ENCODE measurements around the gene FOXK2. TPM values are rescaled to one million over a fixed set of nuclear protein-coding genes. Genes with fewer than 3 reads are reported as not detected.

FOXK2 gene
- total RNA-seq, 2 experiments from 2014 or later: 32.5 to 33.7 TPM

- H3K27me3 Mint-ChIP-seq: no peaks in the 10 kb centered on the region
- peaks cover 84% of the 10 kb centered on the region for H3K36me3 ChIP-seq (ENCODE audit: insufficient read depth, low read length)
- no peak overlapping the region for H3K27ac ChIP-seq (ENCODE audit: low read depth in 1 of 2, low read length in 2 of 2)
- H3K27ac Mint-ChIP-seq: no peak overlapping the region
- H3K36me3 Mint-ChIP-seq (ENCODE audit: low read depth): peaks cover 69% of the 10 kb centered on the region
- no peaks in the 10 kb centered on the region for H3K4me1 Mint-ChIP-seq (ENCODE audit: low read depth)
- H3K4me1 ChIP-seq (ENCODE audit: insufficient read depth, low read length): peaks cover 4% of the 10 kb centered on the region
- ChIA-PET CTCF (interaction anchor here (1.2 kb wide), 1 partner anchor 71 kb away, joined by 4 read pairs; no protein-coding TSS in a partner anchor), POLR2A (interaction anchor here (1.2 kb wide), 1 partner anchor 39 kb away, joined by 4 read pairs; the partner anchor contains the start of gene FOXK2)
- no peak for DNase-seq
- TF ChIP-seq CTCF (IDR thresholded peaks at IDR 0.05): no peak
- H3K9me3 Mint-ChIP-seq: no peaks in the 10 kb centered on the region
- H3K4me3 ChIP-seq (ENCODE audit: low read length): no peak overlapping the region
- no peak for ATAC-seq (ENCODE audit: poor library complexity)
- no peaks in the 10 kb centered on the region for H3K27me3 ChIP-seq (ENCODE audit: control insufficient read depth in 1 of 2, insufficient read depth in 2 of 2, low read length in 2 of 2)
- intact Hi-C loops (cut with DNase I, micrococcal nuclease): no loop called here
- H3K4me3 Mint-ChIP-seq: no peak overlapping the region
- no peaks in the 10 kb centered on the region for H3K9me3 ChIP-seq (ENCODE audit: control insufficient read depth in 1 of 2, insufficient read depth in 1 of 2, low read length in 2 of 2)
Observed at GRCh38 chr17:82480318-82480717, 39.2 kb upstream of the FOXK2 start.

GRCh38 chr17:82483204-82483660 is 36.3 kb upstream of the FOXK2 start:
- no peak for TF ChIP-seq CTCF (IDR thresholded peaks at IDR 0.05)

GRCh38 chr17:82483836-82484235 is 35.7 kb upstream of the FOXK2 start:
- Mint-ChIP-seq H3K27ac (no peak overlapping the region), H3K27me3 (no peaks in the 10 kb centered on the region), H3K36me3 (ENCODE audit: low read depth) (peaks cover 81% of the 10 kb centered on the region), H3K9me3 (no peaks in the 10 kb centered on the region), H3K4me3 (no peak overlapping the region), H3K4me1 (ENCODE audit: low read depth) (peaks cover 10% of the 10 kb centered on the region)
- Histone ChIP-seq H3K4me3 (ENCODE audit: low read length) (no peak overlapping the region), H3K36me3 (ENCODE audit: insufficient read depth, low read length) (peaks cover 86% of the 10 kb centered on the region), H3K4me1 (ENCODE audit: insufficient read depth, low read length) (peaks cover 18% of the 10 kb centered on the region), H3K27ac (ENCODE audit: low read depth in 1 of 2, low read length in 2 of 2) (no peak overlapping the region), H3K9me3 (ENCODE audit: control insufficient read depth in 1 of 2, insufficient read depth in 1 of 2, low read length in 2 of 2) (no peaks in the 10 kb centered on the region), H3K27me3 (ENCODE audit: control insufficient read depth in 1 of 2, insufficient read depth in 2 of 2, low read length in 2 of 2) (no peaks in the 10 kb centered on the region)
- intact Hi-C loops (cut with DNase I, micrococcal nuclease): no loop called here
- no peak for TF ChIP-seq CTCF (IDR thresholded peaks at IDR 0.05)
- ChIA-PET CTCF (no interaction called here), POLR2A (no interaction called here)
- no peak for ATAC-seq (ENCODE audit: poor library complexity)
- DNase-seq: no peak

More at GRCh38 chr17:82483204-82483660, 36.3 kb upstream of the FOXK2 start:
- H3K4me1 ChIP-seq (ENCODE audit: insufficient read depth, low read length): peaks cover 18% of the 10 kb centered on the region
- no peaks in the 10 kb centered on the region for H3K27me3 ChIP-seq (ENCODE audit: control insufficient read depth in 1 of 2, insufficient read depth in 2 of 2, low read length in 2 of 2)
- no peak overlapping the region for H3K4me3 Mint-ChIP-seq
- DNase-seq (no peak), ATAC-seq (ENCODE audit: poor library complexity) (no peak)
- H3K27ac Mint-ChIP-seq: no peak overlapping the region
- intact Hi-C loops (cut with DNase I, micrococcal nuclease): no loop called here
- no peak overlapping the region for H3K27ac ChIP-seq (ENCODE audit: low read depth in 1 of 2, low read length in 2 of 2)
- no peak overlapping the region for H3K4me3 ChIP-seq (ENCODE audit: low read length)
- H3K27me3 Mint-ChIP-seq: no peaks in the 10 kb centered on the region
- H3K36me3 Mint-ChIP-seq (ENCODE audit: low read depth): peaks cover 80% of the 10 kb centered on the region
- H3K9me3 Mint-ChIP-seq: no peaks in the 10 kb centered on the region
- POLR2A ChIA-PET: no interaction called here
- H3K9me3 ChIP-seq (ENCODE audit: control insufficient read depth in 1 of 2, insufficient read depth in 1 of 2, low read length in 2 of 2): no peaks in the 10 kb centered on the region
- CTCF ChIA-PET: no interaction called here
- H3K36me3 ChIP-seq (ENCODE audit: insufficient read depth, low read length): peaks cover 87% of the 10 kb centered on the region
- peaks cover 10% of the 10 kb centered on the region for H3K4me1 Mint-ChIP-seq (ENCODE audit: low read depth)

All from CD4-positive, alpha-beta T cell (primary cell).